B cell (primary cell): Measurements from ENCODE around the gene SMIM41. TPM values are rescaled to one million over a fixed set of nuclear protein-coding genes. Genes with fewer than 3 reads are reported as not detected.

ENCODE experiments used
- ATAC-seq: fragments of 200-7000 bp; cut with Tn5 transposase; one replicate; pipeline ENCODE4 v1.10.0; 2021; ENCODE audit warnings: low read depth, mild to moderate bottlenecking, moderate number of reproducible peaks, moderate library complexity
- CTCF ChIA-PET: fragments of 350-600 bp; sonication (Branson Sonifier 250); formaldehyde crosslinking; loops from one replicate; lab custom pipeline; 2021; ENCODE audit warnings: antibody characterized with exemption, inconsistent platforms; lab: Charles Lee
- POLR2A ChIA-PET: fragments of 350-600 bp; sonication (Branson Sonifier 250); formaldehyde crosslinking; loops from one replicate; lab custom pipeline; 2021; ENCODE audit warnings: antibody characterized with exemption; lab: Charles Lee
- DNase-seq: peaks from one replicate; pipeline ENCODE4 v3.0.0; 2013
- H2AFZ ChIP-seq: 2 replicates; pipeline ENCODE4 v1.6.1; 2012; ENCODE audit warnings: mild to moderate bottlenecking, low read depth, low read length; ENCODE audit not compliant: insufficient read depth, poor library complexity, severe bottlenecking
- H3K27ac ChIP-seq, 2 donors: 1 replicate in 1 of 2; 2 replicates in 1 of 2; pipeline ENCODE4 v1.5.1; 2012 to 2013; ENCODE audit warnings: low read length in 2 of 2, mild to moderate bottlenecking in 2 of 2, moderate library complexity in 1 of 2
- H3K27me3 ChIP-seq, 4 experiments: fragments of 200-600 bp in 1 of 4; sonication (generic) in 1 of 4; replicated peaks in 1 of 4; 1 replicate in 2 of 4; 2 replicates in 2 of 4; pipeline versions ENCODE4 v1.6.1 to v1.7.0; 2013 to 2016; ENCODE audit warnings: low read length in 3 of 4, mild to moderate bottlenecking in 2 of 4, mixed read lengths in 1 of 4, moderate library complexity in 1 of 4; ENCODE audit not compliant: insufficient read depth in 4 of 4, control insufficient read depth in 3 of 4; ENCODE audit errors: control extremely low read depth in 1 of 4
- H3K36me3 ChIP-seq, 2 experiments: replicated peaks in 1 of 2; 1 replicate in 1 of 2; 2 replicates in 1 of 2; pipeline versions ENCODE4 v1.6.1 to v1.7.1; 2013; ENCODE audit warnings: low read length in 1 of 2; ENCODE audit not compliant: insufficient read depth in 2 of 2, control insufficient read depth in 1 of 2; ENCODE audit errors: control extremely low read depth in 1 of 2, extremely low read depth in 1 of 2
- H3K4me1 ChIP-seq, 2 donors: fragments of 200-600 bp in 1 of 2; sonication (generic) in 1 of 2; 1 replicate in 1 of 2; 2 replicates in 1 of 2; pipeline versions ENCODE4 v1.5.1 to v1.6.1; 2013 to 2017; ENCODE audit warnings: low read length in 2 of 2; ENCODE audit not compliant: control insufficient read depth in 2 of 2, insufficient read depth in 2 of 2
- H3K4me2 ChIP-seq: replicated peaks from 2 replicates; pipeline ENCODE3; 2012; ENCODE audit warnings: mild to moderate bottlenecking, low read depth, low read length; ENCODE audit not compliant: poor library complexity, severe bottlenecking
- H3K4me3 ChIP-seq, 5 experiments: fragments of 200-600 bp in 1 of 5; sonication (generic) in 1 of 5; 1 replicate in 3 of 5; 2 replicates in 2 of 5; pipeline versions ENCODE4 v1.5.1 to v1.7.0; 2011 to 2016; ENCODE audit warnings: low read length in 4 of 5, mild to moderate bottlenecking in 4 of 5, low read depth in 2 of 5, control low read depth in 1 of 5, moderate library complexity in 1 of 5; ENCODE audit not compliant: insufficient read depth in 1 of 5; ENCODE audit errors: control extremely low read depth in 1 of 5, extremely low read depth in 1 of 5
- H3K79me2 ChIP-seq: fragments of 200-600 bp; sonication (generic); one replicate; pipeline ENCODE4 v1.6.0; 2016; ENCODE audit warnings: low read length; ENCODE audit not compliant: control insufficient read depth, insufficient read depth
- H3K9ac ChIP-seq: fragments of 200-600 bp; sonication (generic); 2 replicates; pipeline ENCODE4 v1.6.1; 2017; ENCODE audit warnings: mild to moderate bottlenecking, low read length, moderate library complexity
- H3K9me3 ChIP-seq, 3 donors: one replicate each; pipeline versions ENCODE4 v1.6.1 to v1.7.1; 2013; ENCODE audit warnings: low read length in 2 of 3; ENCODE audit not compliant: control insufficient read depth in 2 of 3, insufficient read depth in 1 of 3; ENCODE audit errors: control extremely low read depth in 1 of 3
- H4K20me1 ChIP-seq: 2 replicates; pipeline ENCODE4 v1.6.0; 2012; ENCODE audit warnings: mild to moderate bottlenecking, low read length; ENCODE audit not compliant: insufficient read depth, control insufficient read depth, poor library complexity, severe bottlenecking
- H3K27ac Mint-ChIP-seq: one replicate; pipeline ENCODE4 v1.8.0; 2021; ENCODE audit warnings: mixed read lengths
- H3K27me3 Mint-ChIP-seq: one replicate; pipeline ENCODE4 v1.8.0; 2021; ENCODE audit warnings: mixed read lengths
- H3K4me1 Mint-ChIP-seq: one replicate; pipeline ENCODE4 v1.8.0; 2021; ENCODE audit warnings: mixed read lengths
- H3K4me3 Mint-ChIP-seq: one replicate; pipeline ENCODE4 v1.8.0; 2021; ENCODE audit warnings: mixed read lengths
- H3K9me3 Mint-ChIP-seq: one replicate; pipeline ENCODE4 v1.8.0; 2022; ENCODE audit warnings: mixed read lengths; ENCODE audit not compliant: insufficient read depth
- EZH2 ChIP-seq: IDR thresholded peaks from 2 replicates; pipeline ENCODE4 v1.6.1; 2012; ENCODE audit warnings: borderline replicate concordance, low read depth, mild to moderate bottlenecking, moderate library complexity, low read length; ENCODE audit not compliant: insufficient read depth, poor library complexity, severe bottlenecking
- WGBS: methylation state at CpG from one replicate; pipeline ENCODE4 v1.1.5; 2013; ENCODE audit warnings: missing lambda C conversion rate; ENCODE audit not compliant: insufficient coverage; 5-methylcytosine and 5-hydroxymethylcytosine counted together
- intact Hi-C: fragments of 100-400 bp; cut with micrococcal nuclease; formaldehyde crosslinking; loops from one replicate; pipeline ENCODE4 v1.10.0; 2022
- polyA plus RNA-seq: library from polyadenylated mRNA; depleted of rRNA; stranded (reverse); fragments of >200 nt; gene quantifications from 2 replicates; pipeline ENCODE4 v1.2.3, GENCODE V29; 2012
- total RNA-seq, 2 donors: library from RNA; stranded (reverse); fragments of 120-200 nt in 1 of 2; gene quantifications; 1 replicate in 1 of 2; 2 replicates in 1 of 2; pipeline versions ENCODE4 v1.2.3 to v1.2.4, GENCODE V29; 2013 to 2022
- TF ChIP-seq, protein P1 (sequence below): fragments of 200-600 bp; IDR thresholded peaks from one replicate; pipeline ENCODE4 v1.8.0; 2022; ENCODE audit warnings: antibody characterized with exemption, mild to moderate bottlenecking

Gene SMIM41
- total and polyA plus RNA-seq, 2 donors (not counting 1 experiment from before 2014, with no cell fraction given): 0.12 TPM; not detected in 1

DNA sequence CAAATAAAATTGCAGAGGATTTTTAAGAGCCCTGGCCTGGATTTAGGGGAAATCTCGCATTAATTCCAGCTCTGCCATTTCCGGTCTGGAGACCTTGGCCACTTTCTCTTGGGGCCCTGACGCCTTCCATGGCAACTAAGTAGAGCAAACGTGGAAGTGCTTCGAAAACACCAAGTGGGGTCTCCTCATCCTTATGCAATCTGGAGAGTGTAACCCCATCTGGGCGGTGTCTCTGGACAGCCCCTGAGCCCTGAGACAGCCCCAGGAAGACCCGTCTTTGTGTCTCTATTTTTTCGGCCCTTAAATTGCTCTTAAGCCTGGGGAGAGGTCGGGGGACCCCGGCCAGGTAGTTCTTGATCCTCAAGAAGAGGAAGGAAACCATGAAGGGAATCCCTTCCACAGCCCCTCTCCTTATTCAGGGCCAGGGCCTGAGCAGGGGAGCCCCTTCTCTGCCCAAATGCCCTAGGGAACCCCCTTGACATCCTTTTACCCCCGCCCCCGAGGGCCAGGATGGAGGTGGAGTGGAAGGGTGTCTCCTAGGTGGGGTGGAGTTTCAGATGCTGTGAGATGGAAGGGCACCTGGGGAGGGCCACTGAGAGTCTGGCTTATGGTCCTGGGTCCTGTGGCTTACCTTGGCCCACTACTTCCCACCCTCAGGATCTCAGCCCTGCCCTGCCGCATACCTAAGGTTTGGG lies 45.9 kb upstream of the SMIM41 start:
- Mint-ChIP-seq H3K4me3 (peak overlapping the region; percentile 84), H3K27me3 (no peaks in the 10 kb centered on the region), H3K4me1 (peaks cover 53% of the 10 kb centered on the region), H3K27ac (peak overlapping the region; percentile 90), H3K9me3 (no peaks in the 10 kb centered on the region)
- POLR2A ChIA-PET: interaction anchor here (0.5 to 2.4 kb wide), 8 partner anchors 10 to 187 kb away, joined by 3 to 15 read pairs (median 6); partner anchors contain the start of genes ATG101, NR4A1 and TAMALIN
- intact Hi-C loops: loop anchor here (1.0 to 5.0 kb wide), 6 partner anchors 8 to 85 kb away; partner anchors contain the start of genes ACVR1B, ATG101 and NR4A1
- Histone ChIP-seq H3K4me2 (peak overlapping the region; percentile 87), H3K9me3 (no peaks in the 10 kb centered on the region), H3K27ac (peak overlapping the region; percentile 93 to 96), H3K27me3 (peaks cover 0 to 2% (median 0%) of the 10 kb centered on the region in 4 experiments), H3K4me3 (peak overlapping the region; percentile 32 to 62 (median 57)), H3K4me1 (peaks cover 35 to 56% of the 10 kb centered on the region in 2 donors), H4K20me1 (no peaks in the 10 kb centered on the region), H3K9ac (peak overlapping the region; percentile 67), H2AFZ (peak overlapping the region; percentile 47), H3K79me2 (no peaks in the 10 kb centered on the region), H3K36me3 (no peaks in the 10 kb centered on the region)
- WGBS: 31% methylated on average over 9 of the region's 13 CpGs
- DNase-seq (peak; percentile 57), ATAC-seq (no peak)
- no peak for TF ChIP-seq EZH2
- TF ChIP-seq, protein P1, sequence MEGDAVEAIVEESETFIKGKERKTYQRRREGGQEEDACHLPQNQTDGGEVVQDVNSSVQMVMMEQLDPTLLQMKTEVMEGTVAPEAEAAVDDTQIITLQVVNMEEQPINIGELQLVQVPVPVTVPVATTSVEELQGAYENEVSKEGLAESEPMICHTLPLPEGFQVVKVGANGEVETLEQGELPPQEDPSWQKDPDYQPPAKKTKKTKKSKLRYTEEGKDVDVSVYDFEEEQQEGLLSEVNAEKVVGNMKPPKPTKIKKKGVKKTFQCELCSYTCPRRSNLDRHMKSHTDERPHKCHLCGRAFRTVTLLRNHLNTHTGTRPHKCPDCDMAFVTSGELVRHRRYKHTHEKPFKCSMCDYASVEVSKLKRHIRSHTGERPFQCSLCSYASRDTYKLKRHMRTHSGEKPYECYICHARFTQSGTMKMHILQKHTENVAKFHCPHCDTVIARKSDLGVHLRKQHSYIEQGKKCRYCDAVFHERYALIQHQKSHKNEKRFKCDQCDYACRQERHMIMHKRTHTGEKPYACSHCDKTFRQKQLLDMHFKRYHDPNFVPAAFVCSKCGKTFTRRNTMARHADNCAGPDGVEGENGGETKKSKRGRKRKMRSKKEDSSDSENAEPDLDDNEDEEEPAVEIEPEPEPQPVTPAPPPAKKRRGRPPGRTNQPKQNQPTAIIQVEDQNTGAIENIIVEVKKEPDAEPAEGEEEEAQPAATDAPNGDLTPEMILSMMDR: no peak
- CTCF ChIA-PET: interaction anchor here (1.2 to 32.6 kb wide), 9 partner anchors 9 to 88 kb away, joined by 3 to 1315 read pairs (median 18); partner anchors contain the start of genes ATG101, NR4A1, SMIM41 and TAMALIN

DNA sequence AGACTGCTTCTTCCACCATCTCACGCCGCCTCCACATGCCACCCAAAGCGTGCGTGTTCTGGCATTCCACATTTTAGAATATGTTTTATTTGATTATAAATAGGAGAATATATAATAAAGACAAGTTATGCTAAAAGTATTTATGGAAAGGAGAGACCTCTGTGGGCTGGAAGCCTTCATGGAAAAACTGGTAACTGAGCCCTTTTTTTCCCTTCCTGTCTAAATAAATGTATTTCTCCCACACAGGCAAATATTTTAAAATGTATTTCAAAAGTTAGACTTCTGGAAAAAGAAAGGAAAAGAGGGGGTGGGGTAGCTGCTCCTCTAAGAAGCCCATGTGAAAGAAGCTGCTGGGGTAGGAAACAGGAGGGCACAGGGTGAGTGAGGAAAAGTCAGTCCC lies 44.3 kb upstream of the SMIM41 start:
- Histone ChIP-seq H3K27me3 (peaks cover 0 to 2% (median 0%) of the 10 kb centered on the region in 4 experiments), H3K79me2 (no peaks in the 10 kb centered on the region), H3K9me3 (no peaks in the 10 kb centered on the region), H3K36me3 (no peaks in the 10 kb centered on the region), H2AFZ (no peak overlapping the region), H4K20me1 (no peaks in the 10 kb centered on the region), H3K27ac (no peak overlapping the region), H3K4me3 (no peak overlapping the region), H3K9ac (no peak overlapping the region), H3K4me2 (no peak overlapping the region), H3K4me1 (peaks cover 35 to 58% of the 10 kb centered on the region in 2 donors)
- intact Hi-C loops: no loop called here
- ATAC-seq (no peak), DNase-seq (no peak)
- ChIA-PET CTCF (interaction anchor here (9.6 to 32.6 kb wide), 2 partner anchors 11 to 40 kb away, joined by 125 to 1315 read pairs; partner anchors contain the start of genes ATG101 and SMIM41), POLR2A (interaction anchor here (1.2 kb wide), 1 partner anchor 15 kb away, joined by 4 read pairs; the partner anchor contains the start of gene NR4A1)
- Mint-ChIP-seq H3K27ac (no peak overlapping the region), H3K4me1 (peaks cover 67% of the 10 kb centered on the region), H3K9me3 (no peaks in the 10 kb centered on the region), H3K27me3 (no peaks in the 10 kb centered on the region), H3K4me3 (peak overlapping the region; percentile 50)
- TF ChIP-seq, protein P1: no peak
- TF ChIP-seq EZH2: no peak
- WGBS: no CpG with 5 or more reads among the region's 4 CpGs
